Suppressor macrophage treated with lipopolysaccharide for 1 hour (primary cell): Measurements from ENCODE around the gene UBE2O.

ENCODE experiments used
- DNase-seq, 3 donors: peaks; one replicate each; pipeline ENCODE4 v3.0.0-alpha.2; 2020 to 2022

UBE2O gene

DNA sequence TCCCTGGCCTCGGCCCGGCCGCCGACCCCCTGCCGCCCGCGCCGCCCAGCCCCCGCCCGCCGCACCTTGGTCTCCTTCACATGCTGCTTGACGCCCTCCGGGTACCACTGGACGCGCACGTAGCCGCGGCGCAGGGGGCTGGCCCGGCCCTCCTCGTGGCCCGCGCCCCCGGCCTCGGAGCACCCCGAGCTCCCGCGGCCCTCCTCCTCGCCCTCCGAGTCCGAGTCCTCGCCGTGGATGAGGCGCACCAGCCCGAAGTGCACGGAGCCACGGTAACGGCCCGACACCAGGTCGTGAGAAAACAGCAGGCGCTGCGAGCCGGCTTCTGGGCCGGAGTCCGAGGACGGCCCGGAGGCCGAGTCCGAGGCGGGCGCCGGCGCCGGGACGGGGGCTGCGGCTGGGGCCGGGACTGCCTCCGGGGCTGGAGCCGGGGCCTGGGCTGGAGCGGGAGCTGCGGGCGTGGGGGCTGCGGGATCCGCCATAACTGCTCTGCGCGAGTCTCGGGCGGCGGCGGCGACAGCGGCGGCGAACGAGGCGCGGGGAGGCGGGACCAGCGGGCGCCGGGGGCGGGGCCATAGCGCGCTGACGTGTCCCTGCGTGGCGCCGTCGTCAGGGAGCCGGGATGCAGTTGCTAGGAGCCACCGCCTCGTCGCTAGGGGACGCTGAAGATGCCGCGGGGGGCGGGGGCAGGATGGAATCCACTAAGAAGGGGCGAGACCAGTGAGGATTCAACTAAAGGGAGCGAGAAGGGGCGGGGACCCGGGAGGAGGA is at the start of gene UBE2O:
TSS of gene UBE2O (minus strand) at position 493 of the 771 bp plus-strand sequence. CDS start at position 482, 11 bp downstream.
- DNase-seq: peak; percentile 91 to 97 (median 95)

DNA sequence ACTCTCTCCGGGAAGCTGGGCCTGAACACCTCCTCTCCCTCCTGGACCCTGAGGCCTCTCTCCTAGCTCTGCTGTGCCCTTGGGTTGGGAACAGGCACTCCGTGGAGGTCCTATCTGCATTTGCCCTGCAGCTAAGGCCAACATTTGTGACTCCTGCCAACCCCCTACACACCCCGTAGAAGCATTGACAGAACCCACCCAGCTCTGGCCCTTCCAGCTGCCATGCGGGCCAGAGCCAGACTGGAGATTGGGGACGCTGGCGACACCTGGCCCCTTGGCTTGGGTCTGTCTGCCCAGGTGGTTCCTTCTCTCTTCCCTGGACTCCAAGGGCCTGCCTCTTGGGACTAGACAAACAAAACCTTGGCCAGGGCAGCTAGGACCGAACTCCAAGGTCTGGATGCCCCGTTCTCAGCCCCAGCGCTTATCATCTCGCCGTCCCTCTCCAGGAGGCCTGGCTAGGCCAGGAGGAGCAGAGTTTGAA is 48.9 kb upstream of the UBE2O start:
- no peak for DNase-seq

DNA sequence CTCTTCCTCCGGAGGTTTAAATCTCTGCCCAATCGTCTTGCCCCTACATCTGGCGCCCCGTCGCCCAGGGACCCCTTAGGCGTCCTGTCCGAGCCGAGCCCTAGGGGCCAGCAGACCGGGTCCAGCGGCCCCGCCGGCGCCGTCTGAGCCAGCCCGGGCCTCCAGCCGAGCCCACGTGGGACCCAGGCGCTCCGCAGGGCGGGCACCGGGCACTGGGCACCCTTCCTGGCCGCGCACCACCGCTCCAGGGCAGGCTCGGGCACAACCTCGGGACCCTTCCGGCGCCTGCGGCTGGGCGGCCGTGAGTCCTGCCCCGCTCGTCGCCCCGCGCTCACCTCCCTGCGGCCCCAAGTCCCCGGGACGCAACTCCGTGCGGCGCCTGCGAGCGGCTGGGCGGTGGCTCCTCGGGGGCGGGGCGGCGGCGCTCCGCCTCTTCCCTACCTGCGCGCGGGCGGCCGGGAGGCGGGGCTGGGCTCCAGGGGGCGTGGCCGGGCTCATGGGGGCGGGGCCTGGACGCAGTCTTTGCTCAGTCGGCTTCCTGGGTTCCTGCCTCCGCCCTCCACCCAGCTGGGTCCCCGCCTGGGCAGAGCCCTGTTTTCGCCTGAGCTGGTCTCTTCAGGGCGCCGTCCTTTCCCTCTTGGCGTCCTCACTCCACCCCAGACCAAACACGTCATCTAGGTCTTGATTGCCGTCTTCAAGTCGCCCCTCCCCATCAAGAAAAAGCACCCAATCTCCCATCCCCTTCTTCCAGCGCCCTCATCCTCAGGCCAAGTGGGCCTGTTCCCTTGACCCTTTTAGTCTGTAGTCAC is 48.3 kb upstream of the UBE2O start, which contains the start of gene RHBDF2:
TSS of gene RHBDF2 (minus strand) at position 406 of the 809 bp plus-strand sequence. CDS start 19,899 bp downstream, outside the sequence.
- peak; percentile 88 to 96 (median 92) for DNase-seq

DNA sequence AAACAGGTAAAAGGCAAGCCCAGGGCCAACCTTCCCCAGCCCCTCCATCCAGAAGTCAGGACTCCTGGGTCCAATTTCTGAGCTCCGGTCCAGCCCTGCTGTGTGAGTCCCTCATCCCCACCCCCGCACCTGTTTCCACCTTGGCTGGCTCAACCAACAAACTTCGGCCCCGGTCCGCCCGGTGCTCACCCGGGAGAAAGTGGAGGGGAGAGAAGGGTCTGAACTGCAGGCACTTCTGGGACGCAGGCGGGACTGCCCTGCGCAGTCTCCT is 47.7 kb upstream of the UBE2O start:
- no peak for DNase-seq

DNA sequence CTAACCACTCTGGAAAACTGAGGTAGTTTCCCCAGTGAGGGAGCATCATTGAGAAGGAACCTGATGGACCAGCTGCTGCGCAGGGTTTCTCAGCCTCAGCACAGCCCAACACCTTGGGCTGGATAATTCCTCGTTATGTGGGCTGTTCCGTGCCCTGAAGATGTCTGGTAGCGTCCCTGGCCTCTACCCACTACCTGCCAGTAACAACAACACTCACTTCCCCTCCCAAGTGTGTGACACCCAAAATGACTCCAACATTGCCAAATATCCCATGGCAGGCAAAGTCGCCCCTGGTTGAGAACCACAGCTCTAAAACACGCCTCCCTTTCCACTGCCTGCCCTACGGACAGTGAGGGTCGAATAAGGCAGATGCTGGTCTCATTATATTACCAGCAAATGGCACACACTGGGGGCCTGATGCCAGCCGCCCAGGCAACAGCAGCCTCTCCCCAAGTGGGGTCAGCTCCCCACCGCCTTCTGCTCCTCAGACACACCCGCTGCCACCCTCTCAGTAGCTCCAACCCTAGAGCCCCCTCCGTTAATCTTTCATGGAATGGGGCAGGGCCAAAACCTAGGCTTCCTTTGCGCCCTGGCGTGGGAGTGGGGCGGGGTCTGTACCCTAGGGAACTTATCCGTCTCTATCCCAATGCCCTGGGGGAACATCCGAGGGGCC is 47.3 kb upstream of the UBE2O start:
- DNase-seq: peak; percentile 69 to 78 (median 72)

DNA sequence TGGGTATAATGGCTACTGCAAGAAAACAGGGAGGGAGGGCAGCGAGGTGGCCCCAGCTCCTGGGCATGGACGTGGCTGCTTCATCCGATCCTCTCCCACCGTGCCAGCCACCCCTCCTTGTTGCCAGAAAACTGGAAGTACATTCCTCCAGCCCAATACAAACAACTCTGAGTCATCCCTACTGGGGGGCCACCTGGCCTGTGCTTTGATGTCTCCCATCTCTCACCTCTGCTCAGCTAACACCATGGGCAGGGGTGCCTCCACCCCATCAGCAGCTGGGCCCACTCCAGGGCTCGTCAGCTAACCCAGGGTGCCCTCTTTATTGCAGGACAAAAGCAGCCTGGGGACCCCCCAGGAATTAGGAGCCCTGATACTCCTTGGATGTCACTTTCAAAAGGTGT is 46.3 kb upstream of the UBE2O start:
- no peak for DNase-seq

DNA sequence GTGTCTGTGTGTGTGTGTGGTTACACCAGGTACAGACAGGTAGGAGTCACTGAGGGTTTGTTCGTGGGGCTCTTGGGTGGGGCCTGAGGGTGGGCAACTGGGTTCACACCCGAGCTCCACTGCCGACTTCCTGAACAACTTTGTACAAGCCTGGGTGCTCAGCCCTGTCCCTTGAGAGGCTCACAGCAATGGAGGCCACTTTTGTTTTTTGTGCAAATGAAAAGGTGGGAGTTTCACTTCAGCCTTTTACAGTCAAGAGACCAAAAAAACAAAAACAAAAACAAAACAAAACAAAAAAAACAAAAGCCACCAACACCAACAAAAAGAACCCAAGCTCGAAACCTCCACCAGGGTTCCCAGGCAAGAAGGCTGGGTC is 45.9 kb upstream of the UBE2O start:
- no peak for DNase-seq

DNA sequence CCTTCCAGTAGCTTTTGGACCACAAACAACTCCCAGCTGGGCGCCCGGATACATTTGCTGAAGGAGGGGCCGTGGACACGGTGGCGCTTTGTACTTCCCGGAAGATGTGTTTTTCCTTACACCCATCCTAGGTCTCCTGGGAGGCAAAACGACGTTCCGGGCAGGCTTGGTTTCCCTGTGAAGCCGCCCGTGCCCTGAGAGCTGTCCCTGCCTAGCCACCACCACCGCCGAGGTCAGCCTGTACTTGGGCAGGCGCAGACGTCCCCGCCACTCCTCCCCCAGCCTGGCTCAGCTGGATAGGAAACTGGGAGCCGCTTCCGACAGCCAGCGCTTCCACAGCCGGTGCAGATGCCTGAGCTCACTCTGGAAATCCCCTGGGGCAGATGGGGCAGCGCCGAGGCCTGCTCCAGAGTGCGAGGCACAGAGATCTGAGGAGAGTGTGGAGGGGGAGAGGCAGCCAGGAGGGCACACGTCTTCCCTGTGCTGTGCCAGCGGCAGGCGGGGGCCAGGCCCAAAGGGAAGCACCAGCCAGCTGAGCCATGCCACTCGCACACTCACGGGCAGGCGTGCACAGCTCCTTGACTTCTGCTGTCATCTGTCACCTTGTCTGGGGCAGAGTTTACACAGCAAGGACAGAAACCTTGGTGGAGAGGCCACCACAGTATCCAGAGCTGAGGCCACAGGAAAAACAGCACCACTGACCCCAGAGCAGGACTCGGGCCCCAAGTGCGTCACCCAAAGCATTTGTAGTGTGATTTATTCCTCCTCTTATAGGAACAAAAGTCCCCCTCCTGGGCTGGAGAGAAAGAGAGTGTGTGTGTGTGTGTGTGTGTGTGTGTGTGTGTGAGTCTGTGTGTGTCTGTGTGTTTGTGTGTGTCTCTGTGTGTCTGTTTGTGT is 45.3 kb upstream of the UBE2O start:
- peak; percentile 75 to 89 (median 80) for DNase-seq

DNA sequence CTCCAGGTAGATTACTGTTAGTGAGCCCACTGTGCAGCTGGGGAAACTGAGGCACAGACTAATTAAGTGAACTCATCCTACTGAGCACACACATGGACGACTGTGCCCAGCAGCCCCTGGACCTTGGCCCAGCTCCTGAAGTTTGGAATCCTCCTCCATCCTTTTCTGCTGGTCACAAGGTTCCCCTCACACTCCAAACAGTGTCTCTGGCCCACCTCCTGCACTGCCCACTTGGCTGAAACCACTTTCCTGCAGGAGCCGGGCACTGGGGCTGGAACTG is 44.7 kb upstream of the UBE2O start:
- no peak for DNase-seq

DNA sequence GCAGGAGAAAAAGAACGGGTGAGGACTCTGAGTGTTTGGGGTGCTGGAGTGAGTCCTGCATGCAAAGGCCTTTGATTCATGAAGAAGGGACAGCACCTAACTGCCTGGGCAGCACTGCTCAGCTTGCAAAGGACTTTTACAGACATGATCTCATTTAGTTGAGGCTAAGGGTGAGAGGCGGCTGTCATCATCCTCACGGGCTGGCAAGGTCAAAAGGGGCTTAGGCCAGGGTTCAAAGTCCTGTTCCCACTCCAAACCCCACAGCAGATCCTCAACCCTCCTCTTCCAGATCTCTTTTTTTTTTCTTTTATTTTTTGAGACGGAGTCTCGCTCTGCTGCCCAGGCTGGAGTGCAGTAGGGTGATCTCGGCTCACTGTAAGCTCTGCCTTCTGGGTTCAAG is 43.5 kb upstream of the UBE2O start:
- peak; percentile 79 to 88 (median 81) for DNase-seq

DNA sequence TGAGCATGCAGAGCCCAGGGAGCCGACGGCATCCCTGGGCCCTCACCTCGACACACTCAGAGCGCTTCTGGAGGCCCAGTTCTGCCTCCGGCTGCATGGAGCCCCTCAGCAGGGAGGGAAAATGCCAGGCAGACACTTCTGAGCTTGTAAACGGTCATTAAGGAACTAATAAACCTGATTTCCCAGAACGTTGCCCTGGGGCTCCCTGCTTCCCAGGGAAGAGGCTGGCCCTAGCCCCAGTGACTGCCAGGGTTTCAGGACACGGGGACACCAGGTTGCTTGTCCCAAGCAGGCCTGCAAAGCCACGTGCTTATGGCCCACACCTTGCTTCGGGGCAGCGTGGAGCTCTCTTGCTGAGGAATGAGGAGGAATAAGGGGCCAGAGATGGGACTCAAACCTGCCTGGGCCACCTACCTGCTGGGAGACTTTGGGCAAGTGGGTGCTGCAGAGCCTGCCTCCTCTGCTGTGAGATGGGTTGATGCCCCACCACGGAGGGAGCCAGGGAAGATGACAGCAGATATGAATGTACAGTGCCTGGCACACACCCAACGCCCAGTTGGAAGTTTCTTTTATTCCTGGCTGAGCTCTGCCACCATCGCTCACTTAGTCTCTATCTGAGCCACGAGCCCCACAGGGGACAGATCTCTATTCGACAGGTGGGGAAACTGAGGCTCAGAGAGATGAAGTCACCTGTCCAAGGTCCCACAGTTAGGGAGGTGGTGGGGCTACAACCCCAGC is 42.9 kb upstream of the UBE2O start:
- DNase-seq: no peak

DNA sequence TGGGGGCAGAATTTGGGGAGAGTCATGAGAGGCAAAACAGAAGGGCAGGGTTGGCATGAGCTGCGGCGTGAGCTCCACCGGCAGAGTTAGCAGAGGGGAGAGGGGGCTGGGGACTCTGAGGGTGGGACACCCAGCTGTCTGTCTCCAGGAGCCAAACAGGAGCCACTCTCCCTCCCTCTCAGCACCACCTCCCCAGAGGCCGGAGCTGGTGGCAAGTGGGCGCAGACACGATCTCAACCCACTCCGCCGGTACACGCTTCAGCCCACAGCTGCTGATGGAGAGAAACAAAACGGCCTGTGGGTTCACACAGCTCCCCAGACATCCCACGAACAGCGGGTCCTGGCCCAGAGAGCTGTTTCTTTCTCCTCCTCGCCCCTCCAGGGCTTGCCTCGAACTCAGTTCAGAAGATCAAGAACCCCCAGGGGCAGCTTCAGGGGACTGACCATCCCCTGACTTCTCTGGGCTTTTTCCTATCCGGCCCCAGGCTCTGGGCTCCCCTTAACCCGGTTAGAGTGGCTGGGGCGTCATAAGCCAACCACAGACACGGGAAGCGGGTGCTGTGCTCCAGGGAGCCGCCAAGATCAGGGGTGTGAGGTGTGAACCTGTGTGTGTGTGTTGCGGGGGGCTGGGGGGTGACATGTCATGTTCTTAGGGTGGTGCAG is 40.7 kb upstream of the UBE2O start:
- DNase-seq: peak in 2 of 3 donors; percentile 49 to 57

DNA sequence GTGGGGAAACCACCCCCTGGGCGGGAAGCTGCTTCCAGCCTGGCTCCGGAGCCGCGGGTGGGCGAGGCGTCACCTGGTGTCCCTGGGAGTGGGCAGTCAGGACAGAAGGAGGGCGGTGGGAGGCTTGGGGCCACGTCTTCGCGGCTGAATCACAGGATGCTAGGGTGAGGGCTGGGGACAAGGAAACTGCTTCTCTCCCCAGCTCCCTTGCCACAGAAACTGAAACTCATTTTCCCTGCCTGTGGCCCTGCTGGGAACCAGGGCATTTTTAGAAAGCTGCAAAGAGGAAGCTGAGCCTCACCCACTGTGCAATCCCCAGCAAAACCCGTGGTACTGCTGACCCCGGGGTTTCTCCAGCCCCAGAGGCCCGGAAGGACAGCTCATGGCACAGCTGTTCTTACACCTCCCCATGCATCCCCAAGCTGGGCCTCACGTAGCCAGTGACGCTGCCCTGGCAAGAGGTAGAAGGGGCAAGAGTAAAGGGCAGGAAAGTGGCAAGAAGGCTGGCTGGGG is 40.1 kb upstream of the UBE2O start:
- DNase-seq: peak; percentile 96 to 99 (median 97)

DNA sequence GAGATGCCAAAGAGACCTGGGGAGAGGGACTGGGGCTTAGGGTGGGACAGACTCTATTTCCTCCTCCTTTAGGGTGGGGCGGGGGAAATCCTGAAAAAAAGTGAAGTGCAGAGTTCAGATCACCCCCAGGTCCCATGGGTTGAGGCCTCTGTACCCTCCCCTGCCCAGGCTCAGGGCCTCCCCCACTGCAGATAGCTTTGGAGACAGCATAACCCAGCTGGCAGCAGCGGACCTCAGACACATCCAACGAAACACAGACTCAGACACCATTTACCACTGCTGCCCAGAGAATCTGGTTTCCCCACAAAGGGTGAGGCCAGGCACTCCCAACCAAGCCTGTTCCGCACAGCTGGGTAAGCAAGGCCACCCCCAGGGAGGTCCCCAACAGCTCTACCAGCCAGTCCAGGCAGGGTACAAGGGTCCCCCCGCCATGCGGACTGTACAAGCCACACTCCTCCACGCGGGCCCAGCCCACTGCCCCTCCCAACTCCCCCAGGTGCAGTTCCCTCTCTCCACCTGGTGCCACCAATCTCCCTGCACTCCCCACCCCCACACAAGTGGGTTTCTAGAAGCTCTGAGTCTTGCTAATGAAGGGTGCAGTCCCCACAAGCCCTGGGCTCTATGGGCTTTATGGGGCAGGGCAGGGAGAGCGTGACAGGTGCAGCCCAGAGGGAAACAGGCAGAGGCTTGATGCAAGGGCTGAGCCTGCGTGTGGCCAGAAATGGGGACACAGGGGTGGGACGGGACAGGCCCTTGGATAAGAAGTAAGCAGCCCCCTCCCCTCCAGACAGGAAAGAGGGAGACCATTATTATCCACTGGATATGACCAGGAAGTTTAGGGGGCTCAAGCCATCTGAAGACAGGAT is 39.4 kb upstream of the UBE2O start:
- peak; percentile 64 to 85 (median 85) for DNase-seq

DNA sequence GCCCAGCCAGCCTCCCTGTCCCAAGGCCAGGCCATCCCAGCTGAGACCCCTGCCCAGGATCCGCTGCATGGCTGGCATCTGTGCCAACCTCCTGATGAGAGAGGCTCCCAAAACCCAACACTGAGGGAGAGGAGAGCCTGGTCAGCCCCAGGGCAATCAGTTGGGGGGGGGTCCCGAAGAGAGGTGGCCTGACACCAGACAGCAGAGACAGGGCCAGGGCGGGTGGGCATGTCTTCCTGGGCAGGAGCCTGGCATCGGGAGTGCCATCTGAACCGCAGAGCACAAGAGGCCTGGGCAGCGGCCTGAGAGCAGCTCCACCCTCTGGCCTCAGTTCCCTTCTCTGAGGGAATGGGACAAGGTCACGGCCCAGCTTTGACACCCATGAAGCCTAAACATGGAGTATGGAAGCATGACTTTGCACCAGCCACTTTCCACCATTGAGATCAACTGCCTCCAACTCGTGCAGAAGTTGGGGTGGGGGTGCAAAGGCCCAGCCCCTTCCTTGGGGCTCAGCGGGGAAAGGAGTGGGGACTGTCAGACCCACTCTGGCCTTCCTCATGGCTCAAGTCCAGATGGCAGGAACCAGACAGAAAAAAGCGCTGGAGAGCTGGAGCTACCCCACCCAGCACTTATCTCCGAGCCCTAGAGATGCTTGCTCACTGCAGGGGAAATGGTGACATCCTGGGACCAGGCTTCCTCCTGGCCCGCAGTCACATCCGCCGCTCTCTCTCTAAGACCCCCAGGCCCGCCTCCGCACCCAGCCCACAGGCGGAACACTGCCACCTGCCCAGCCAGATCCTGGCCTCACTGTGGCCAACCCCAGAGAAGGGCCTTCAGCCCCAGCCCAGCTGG is 38.5 kb upstream of the UBE2O start:
- peak in 2 of 3 donors; percentile 53 to 55 for DNase-seq

DNA sequence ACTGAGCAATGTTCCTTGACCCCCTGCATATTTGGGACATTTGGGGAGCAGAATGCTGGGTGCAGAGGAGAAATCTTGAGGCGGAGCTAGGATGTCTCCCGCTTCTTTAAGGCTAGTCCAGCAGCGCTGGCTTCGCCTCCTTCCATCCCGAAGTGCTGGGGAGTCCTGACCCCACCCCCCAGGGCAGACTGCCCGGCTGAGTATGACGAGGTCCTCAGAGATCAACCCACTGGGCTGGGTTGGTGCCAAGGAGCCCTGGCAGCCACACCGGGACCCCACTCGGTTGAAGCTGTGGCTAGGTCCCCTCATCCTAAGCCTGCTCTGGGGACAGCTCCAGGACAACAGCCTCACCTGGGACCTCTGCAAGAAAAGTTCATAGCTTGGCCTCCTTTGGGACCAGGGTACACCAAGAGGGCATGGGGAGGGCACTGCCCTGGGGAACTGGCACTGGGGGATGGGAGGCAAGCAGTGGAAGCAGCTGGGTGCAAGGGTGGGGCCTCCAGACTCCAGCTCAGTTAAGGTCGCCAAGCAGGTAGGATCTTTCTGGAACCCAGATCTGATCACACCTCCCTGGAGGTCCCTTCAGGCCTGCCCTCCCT is 37.3 kb upstream of the UBE2O start:
- DNase-seq: no peak

DNA sequence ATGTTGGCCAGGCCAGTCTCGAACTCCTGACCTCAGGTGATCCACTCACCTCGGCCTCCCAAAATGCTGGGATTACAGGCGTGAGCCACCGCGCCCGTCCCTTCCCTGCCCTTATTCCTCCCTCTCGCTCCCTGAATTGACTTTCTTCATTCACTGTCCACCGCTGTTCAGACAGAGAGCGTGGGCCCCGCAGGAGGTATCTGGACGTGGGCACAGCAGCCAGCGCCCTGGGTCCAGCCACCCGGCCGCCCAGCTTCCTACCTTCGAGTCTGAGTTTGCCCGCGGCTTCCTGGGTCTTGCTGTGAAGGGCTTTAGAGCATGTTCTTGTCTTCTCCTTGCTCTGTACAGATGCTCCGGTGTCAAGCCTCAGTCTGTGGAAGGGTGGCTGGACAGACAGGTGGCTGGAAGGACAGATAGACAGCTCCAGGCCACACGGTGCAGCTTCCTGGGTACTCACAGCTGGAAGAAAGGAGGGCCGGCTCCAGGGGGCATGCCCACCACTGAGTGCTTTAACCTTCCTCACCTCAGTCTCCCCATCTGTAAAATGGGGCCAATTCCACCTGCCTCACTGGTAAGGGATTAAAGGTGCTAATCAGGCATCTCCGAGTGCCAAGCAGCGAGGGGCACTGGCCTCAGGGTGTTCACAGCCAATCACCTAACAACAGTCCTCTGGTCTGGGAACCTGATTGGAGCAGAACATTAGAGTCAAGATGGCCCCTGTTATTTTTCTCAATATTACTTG is 34.7 kb upstream of the UBE2O start:
- DNase-seq: no peak

DNA sequence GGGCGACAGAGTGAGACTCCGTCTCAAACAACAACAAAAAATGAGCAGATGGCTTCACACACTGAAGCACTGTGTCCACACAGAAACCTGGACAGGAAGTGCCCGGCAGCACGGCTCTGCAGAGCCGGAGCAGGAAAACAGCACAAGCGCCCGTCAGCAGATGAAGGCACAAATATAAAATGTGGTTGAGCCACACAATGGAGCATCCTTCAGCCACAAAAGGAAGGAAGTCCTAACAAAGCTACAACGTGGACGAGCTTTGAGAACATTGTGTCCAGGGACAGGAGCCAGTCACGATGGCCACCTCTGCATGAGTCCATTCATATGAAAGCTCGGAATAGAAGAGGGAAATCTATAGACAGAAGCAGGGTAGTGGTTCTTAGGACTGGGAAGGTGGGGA is 32.6 kb upstream of the UBE2O start:
- peak in 2 of 3 donors; percentile 40 to 49 for DNase-seq
